Left cardiac atrium (tissue), 4 donors: ENCODE measurements around the gene TMEM236. TPM values are rescaled to one million over a fixed set of nuclear protein-coding genes. Genes with fewer than 3 reads are reported as not detected.

Experiments
- ATAC-seq, 2 donors: fragments of 200-7000 bp; cut with Tn5 transposase; one replicate each; pipeline ENCODE4 v1.9.1; 2020; ENCODE audit warnings: mild to moderate bottlenecking in 2 of 2, moderate library complexity in 2 of 2
- DNase-seq: peaks from one replicate; pipeline ENCODE4 v3.0.0-alpha.2; 2020
- intact Hi-C, 2 donors: fragments of 100-400 bp; cut with DNase I; formaldehyde crosslinking; loops; one replicate each; pipeline versions ENCODE4 v1.14.1 to v1.15.1; 2022 to 2023
- total RNA-seq, 2 donors: library from RNA; stranded (reverse); fragmentation: NEBNext Ultra II Directional; extraction: Animal tissue kit (Norgen Biotek cat#: 25700); gene quantifications; one replicate each; pipeline ENCODE4 v1.2.1, GENCODE V29; 2021
- donor health status: DM: no; HTN: yes; CAD: no.
- donor health status: DM: no; HTN: yes; CAD: no; lungs with severe emphysema.
- donor health status: DM: yes; HTN: yes; CAD: no.
- donor health status: Dilated cardiomyopathy.

TMEM236 gene
- total RNA-seq, 2 donors from 2014 or later, result 0.71 to 0.94 TPM

DNA sequence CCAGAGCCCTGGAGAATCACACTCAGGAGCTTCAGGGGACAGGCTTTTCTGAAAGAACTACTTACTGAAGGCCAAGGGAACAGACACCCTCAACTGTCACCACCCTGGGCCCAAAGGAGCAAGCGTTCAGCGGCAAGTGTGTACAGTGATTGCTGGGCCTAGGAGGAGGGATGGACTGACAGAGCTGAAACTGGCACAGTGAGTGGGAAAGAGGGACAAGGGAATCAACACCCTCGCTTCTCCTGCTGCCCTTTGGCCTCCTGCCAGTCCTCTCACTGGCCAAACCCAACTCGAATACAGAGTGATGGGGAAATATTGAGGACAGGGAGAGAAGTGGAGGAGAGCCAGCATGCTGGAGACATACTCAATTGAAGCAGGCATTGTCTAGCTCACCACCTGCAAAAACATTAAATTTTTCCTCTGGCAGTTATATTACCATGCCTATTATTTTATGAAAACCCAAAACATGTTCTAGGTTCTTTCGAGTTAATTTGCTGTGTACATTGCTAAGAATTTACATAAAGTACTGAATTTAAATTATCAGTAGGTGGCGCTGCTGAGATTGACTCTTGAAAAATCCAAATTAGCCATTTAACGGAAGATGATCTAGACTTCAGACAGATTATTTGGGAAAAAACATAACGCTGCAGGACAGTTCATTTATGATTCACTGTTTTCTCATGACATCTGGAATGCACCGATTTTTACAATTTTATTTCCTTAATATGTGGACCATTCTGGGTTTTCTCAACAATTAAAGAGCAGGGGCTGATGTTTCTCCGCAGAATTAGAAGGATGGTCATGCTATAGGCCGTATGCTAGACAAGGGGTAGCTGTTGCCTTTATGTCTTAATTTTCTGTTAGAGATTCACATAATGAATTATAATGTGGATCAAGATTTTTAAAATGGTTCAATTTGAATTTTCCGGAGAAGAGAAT, 14.7 kb upstream of the TMEM236 start:
- ATAC-seq (peak; percentile 67 to 75), DNase-seq (peak; percentile 61)
- intact Hi-C loops, result loop anchor here in 1 of 2 donors (5.0 kb wide), 1 partner anchor 120 kb away; the partner anchor contains the start of gene HACD1

DNA sequence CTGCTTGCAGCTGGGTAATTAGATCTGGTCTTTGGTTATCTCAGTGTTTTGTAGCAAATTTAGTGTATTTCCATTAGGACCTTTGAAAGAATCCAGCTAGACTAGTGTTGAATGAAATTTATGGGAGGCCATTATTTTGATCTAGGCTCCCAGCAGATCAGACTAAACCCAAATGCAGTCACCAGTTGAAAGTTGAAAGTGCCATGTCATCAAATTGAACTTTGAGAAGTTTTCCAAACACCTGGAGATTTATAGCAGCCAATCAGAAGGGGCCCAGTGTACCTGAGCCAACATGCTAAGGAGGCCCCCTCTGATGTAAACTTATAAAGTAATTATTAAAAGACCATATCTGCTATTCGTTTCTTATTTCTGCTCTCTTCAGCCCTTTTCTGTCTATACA, 11.3 kb upstream of the TMEM236 start:
- DNase-seq (no peak), ATAC-seq (no peak)
- intact Hi-C loops, result loop anchor here in 1 of 2 donors (10.0 kb wide), 1 partner anchor 474 kb away; no protein-coding TSS in a partner anchor

DNA sequence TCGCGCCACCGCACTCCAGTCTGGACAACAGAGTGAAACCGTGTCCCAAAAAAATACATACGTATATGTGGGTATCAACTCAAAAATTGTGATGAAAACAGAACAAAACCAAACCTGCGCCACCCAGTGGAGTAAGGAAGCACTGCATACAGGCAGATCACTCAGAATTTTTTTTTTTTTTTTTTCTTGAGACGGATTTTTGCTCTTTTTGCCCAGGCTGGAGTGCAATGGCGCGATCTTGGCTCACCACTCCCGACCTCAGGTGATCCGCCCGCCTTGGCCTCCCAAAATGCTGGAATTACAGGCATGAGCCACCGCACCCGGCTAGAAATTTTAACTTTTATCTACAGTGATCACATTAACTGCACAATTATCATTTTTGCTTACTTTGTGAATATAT, 9.1 kb upstream of the TMEM236 start:
- intact Hi-C loops, result loop anchor here in 1 of 2 donors (2.0 to 10.0 kb wide), 2 partner anchors 136 to 472 kb away; no protein-coding TSS in a partner anchor
- peak in 1 of 2 donors; percentile 16 for ATAC-seq
- DNase-seq, result peak; percentile 68

DNA sequence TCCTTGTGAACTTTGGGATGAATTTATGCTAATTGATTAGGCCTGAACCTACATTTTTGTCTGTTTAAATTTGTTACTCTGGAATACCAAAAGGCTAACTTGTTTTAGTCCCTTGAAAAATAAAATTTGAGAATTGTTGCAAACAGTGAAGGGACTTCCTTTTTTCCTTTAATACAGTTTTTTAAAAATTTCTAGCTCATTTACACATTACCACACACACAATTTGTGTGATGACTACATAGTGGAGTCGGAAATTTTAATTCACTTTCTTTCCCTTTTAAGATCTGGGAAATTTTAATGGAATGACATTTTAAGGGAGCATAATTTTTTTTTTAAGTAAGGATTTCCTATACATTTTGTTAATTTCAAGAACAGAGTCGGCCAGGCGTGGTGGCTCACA, 8.6 kb upstream of the TMEM236 start:
- DNase-seq, result no peak
- intact Hi-C loops, result loop anchor here in 1 of 2 donors (2.0 to 10.0 kb wide), 2 partner anchors 137 to 471 kb away; no protein-coding TSS in a partner anchor

DNA sequence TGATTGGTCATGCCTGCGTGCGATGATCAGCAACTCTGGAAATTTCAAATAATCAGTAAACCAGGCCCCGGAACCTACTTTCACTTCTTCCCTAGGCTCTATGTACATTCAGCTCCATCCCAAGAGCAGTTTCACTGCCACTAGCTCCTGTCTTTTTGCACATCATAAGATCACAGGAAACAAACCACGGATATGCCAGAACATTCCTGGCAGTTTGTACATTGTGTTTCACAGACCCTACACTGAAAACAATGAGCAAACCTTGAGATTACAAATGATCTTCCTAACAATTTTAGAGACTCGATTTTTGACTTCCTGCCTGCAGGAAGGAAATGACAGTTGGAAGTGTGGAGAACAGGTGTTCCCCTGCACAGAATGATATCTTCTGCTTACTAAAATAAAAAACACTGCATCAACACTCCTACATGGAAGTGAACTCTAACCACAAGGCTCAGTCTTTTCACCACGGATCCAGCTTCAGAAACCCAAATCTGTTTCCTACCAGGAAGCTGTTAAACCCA, 7.6 kb upstream of the TMEM236 start:
- peak in 1 of 2 donors; percentile 43 for ATAC-seq
- DNase-seq, result no peak
- intact Hi-C loops, result loop anchor here in 1 of 2 donors (10.0 kb wide), 1 partner anchor 470 kb away; no protein-coding TSS in a partner anchor

More for the DNA sequence above, 8.6 kb upstream of the TMEM236 start:
- ATAC-seq, result no peak

DNA sequence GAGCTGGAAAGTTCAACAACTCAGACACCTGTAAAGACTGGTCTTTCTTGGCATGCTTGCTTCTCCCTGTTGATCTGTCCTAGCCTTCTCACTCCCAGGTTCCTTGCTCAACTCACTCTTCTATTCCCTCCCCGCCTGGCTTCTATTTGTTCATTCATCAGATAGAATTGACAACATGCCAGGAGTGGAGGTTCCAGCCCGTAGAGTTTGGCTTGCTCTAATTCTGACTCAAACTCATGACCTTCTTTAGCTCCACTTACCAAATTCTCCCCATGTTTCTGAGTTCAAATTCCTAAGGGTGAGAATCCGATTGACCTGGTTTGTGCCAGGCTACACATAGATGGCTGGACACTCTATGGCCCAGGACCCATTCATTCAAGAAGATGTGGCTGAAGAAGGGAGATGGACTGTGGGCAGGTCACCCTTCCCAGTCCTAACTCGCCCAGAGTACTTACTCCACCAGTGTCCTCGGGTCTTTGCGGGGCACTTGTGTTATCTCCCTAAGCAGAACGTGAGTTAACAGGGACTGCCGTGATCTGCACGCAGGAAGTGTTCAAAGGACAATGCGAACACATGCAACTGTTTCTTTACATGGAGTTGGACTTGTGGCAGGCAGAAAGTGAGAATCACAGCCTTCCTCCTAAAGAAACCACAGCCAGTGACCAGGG, 4.0 kb upstream of the TMEM236 start:
- ATAC-seq, result peak; percentile 25 to 69
- intact Hi-C loops, result loop anchor here in 1 of 2 donors (10.0 kb wide), 1 partner anchor 467 kb away; no protein-coding TSS in a partner anchor
- DNase-seq, result no peak

DNA sequence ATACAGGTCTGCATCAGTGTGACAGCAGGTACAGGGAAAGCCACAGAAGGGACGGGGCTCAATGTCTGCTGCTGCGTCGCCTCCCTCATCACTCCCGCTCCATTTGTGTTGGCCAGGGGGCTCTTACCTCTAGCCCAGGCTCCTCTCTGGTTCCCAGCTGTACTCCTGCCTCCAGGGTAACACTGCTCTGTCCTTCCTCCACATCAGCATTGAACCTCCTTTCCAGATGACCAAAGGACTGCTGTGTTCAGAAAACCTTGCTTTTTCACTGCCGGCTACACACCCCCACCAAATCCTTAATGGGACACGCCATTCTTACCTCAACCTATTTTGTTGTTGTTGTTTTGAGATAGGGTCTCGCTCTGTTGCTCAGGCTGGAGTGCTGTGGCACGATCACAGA, 2.1 kb upstream of the TMEM236 start:
- intact Hi-C loops, result loop anchor here in 1 of 2 donors (10.0 kb wide), 1 partner anchor 465 kb away; no protein-coding TSS in a partner anchor
- DNase-seq (no peak), ATAC-seq (no peak)

DNA sequence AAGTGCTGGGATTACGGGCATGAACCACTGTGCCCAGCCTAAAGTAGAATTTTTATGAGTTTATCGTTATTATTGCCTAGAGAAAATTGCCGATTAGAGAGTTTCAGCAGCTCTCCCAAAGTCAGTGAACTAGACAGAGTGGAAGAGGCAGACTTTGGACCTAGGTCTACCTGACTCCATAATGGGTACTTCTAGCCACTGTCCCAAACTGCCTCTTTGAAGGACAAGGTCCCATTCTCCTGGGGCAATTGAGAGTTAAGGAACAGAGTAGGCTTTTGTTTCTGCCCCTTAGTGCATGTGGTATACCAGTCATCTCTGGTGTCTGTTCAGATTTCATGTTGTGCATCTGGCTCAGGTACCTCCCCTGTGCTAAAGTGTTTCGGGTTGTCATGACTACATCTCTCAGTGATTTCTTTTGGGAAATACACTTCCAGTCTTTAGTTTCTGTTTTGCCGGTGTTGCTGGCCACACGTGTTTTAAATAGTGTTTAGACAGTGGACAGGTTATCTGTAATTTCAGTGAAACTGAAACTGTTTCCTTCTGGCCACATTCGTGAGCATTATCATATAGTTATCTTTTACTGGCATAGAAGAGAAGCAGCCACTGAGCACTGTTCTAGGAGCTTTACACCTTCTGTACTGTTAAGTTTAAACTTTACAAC, 4.7 kb downstream of the TMEM236 start:
- ATAC-seq, result peak in 1 of 2 donors; percentile 78
- DNase-seq, result no peak
- intact Hi-C loops, result no loop called here

DNA sequence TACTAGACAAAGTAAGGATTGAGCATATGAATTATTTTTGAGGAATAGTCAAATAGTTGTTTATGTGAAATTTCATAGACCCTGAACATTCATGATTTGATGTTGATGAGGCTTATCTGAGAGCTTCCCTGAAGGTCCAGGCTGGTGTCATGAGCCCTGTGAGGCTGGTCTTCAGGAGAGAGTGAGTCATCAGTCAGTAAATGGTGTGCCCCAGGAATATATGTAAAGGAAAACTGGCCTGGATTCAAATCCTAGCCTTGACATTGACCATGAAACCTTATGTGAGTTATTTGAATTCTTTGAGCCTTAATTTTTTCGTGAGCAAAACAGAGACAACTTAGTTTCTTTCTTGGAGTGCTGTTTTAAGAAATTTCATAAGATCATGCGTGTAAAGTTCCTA, 6.2 kb downstream of the TMEM236 start:
- no peak for ATAC-seq
- intact Hi-C loops, result no loop called here
- no peak for DNase-seq

DNA sequence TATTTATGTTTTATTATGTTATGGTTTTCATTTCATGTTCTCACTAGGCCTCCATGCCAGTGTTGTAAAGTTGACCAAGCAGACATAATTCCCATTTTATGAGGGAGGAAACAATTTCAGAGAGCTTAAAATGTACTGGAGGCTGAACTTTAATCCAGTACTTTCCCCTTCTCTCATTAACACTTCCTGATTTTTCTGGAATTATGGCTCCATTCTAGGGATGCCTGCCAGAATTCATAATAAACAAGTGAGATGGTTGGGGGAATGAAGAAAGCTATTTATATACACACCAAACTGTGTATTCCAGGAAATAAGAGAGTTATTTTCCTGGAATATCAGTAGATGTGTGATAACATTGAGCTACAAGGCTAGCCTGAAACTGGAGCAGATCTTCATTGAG, 6.9 kb downstream of the TMEM236 start:
- intact Hi-C loops, result no loop called here
- ATAC-seq (no peak), DNase-seq (no peak)

DNA sequence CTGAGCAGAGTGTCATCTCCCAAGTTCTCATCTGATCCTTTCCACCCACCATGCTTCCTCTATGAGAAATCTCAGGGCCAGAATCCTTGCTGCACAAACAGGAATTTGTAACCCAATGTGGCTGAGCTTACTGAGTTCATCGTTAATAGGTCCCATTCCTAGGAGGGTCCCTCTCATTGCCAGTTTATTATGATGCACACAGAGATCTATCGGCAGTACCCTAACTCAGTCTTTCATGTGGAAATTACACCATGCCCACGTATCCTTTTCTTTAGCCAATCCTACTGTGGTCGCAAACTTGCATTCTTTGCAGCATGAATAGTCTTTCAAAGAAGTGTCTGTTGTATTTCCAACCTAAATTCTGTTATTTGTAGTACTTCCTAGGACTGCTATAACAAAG, 12.1 kb downstream of the TMEM236 start:
- intact Hi-C loops, result no loop called here
- ATAC-seq, result no peak
- DNase-seq, result no peak

DNA sequence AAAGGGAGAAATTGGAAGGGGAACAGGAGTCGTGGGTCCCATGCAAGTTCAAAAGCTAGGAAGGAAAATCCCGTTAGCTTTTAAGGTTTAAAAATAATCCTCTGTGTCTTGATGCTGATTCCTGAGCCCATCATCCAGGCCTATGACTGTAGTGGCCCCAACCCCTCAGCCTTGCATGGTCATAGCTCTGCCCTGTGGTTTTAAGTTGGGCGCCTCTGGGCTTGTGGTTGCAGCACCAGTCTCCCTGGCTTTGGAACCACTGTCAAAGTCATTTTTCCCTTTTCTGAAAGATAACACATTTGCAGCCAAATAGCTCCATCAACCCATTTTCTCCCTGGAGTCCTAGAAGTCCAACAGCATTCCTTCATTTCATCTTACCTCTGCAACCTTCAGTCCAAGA, 13.6 kb downstream of the TMEM236 start:
- intact Hi-C loops, result no loop called here
- DNase-seq (no peak), ATAC-seq (no peak)

DNA sequence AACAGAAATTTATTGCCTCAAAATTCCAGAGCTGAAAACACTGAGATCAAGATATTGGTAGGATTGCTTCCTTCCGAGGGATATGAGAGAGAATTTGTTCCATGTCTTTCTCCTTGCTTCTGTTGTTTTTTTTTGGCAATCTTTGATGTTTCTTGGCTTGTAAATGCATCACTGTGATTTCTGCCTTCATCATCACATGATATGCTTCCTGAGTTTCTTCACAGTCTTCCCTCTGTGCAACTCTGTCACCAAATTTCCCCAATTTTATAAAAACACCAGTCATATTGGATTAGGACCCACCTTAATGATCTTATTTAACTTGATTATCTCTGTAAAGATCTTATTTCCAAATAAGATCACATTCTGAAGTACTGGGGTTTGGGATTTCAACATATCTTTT, 14.7 kb downstream of the TMEM236 start:
- intact Hi-C loops, result no loop called here
- ATAC-seq, result no peak
- DNase-seq, result no peak

DNA sequence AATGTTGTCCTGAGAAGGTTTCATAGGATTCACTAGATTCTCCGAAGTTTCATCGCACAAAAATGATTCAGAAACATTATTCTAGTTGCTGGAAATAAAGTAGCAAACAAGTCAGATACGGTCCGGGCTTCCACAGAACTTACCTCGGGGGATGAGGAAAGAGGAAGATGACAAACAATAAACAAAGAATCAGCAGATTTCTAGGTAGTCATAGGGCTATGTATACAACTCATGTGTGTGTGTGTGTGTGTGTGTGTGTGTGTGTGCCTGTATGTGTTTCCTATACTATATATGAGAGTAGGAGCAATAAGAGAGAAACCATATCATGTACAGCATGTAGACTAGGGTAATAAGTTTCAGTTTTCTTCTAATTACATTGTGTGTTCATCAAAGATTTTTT, 16.5 kb downstream of the TMEM236 start:
- DNase-seq (no peak), ATAC-seq (no peak)
- intact Hi-C loops, result no loop called here

DNA sequence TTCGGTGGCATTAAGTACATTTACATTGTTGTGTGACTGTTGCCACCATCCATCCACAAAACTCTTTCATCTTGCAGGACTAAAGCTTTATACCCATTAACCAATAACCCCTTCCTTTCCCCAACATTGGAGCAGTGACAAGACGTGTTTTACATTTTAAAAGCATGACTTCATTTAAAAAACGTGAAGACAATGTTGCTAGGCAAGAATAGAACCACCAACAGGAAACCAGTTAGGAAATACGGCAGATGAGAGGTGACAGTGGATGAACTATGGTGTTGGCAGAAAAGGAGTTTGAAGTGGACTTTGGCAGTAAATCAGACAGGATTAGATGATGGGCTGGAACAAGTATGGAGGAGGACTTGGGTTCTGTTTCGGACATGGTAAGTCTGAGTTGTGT, 17.0 kb downstream of the TMEM236 start:
- intact Hi-C loops, result no loop called here
- ATAC-seq (peak in 1 of 2 donors; percentile 59), DNase-seq (no peak)

DNA sequence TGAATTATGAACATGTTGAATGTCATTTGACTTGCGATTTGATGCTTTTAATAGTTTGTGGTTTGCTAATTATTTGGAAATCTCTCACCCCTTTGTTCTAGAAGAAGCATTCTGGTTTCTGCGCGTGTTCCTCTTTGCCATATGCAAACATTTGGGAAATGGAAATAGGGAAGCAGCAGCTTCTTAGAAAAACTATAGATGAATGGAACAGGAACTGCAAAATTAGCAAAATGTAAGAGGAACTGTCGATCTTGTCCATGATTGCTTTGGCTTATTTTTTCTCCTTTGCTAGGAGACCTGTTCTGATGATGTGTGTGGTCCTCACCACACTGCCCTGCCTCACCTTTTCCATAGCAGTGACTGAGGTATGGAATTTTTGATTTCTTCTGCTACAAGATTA, 19.0 kb downstream of the TMEM236 start:
- intact Hi-C loops, result no loop called here
- ATAC-seq (no peak), DNase-seq (no peak)

DNA sequence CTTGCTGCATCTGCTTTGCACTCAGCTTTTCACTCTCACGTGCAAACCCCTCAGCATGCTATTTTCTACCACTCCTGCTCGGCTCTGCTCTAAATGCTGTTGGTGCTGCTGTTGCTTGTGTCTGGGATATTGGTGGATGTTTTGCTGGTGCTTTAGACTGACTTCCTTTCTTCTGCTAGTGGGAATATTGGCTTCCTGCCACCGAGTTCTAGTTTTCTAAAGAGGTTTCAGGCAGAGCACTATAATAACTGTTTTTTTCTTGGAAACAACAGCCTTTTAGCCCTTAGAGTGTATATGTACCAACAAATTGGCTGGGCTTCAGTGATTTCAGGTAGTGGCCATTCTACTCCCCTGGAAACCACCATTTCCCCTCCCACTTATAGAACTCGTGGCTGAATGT, 27.8 kb downstream of the TMEM236 start:
- intact Hi-C loops, result no loop called here
- ATAC-seq (no peak), DNase-seq (no peak)

DNA sequence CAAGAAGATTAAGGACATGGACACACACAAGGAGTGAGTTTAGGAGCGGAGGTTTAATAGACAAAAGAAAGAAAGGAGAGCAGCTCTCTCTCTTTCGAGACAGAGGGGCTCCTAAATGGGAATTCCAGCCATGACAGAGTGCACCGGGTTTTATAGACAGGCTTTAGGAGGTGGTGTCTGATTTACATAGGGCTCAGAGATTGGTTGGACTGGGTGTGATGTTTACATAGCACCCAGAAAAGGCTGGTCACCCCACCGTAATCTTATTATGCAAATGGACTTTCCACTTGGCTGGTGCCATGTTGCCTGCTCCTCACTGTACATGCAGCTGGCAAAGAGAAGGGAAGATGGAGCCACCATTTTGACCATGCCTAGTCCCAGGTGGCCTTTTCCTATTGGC, 28.7 kb downstream of the TMEM236 start:
- intact Hi-C loops, result no loop called here
- no peak for ATAC-seq
- DNase-seq, result no peak

DNA sequence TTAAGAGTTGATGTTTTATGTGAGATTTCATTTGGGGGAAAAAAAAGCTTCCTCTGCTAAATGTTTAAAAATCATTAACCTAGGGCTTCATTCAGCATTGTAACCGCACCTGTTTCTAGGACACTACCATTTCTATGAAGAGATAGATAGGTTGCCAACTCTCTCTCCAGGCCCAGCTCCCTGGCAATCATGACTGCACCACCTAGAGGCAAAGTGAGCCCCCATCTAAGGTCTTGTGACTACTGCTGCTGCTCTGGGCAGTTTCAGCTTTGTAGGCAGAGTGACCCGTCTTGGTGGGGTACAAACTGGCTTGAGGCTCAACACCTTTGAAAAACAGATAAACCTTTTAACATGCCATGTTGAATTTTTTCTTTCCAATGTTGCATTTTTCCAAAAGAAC, 29.9 kb downstream of the TMEM236 start:
- peak in 1 of 2 donors; percentile 7 for ATAC-seq
- intact Hi-C loops, result no loop called here
- DNase-seq, result no peak
